ENCODE measurements around the gene PLCG2.
"Not testable (repeated sequence)": the region's sequence is repeated elsewhere in the genome, so short reads cannot be mapped to it uniquely, and the experiment has no call there.

The PLCG2 gene

DNA sequence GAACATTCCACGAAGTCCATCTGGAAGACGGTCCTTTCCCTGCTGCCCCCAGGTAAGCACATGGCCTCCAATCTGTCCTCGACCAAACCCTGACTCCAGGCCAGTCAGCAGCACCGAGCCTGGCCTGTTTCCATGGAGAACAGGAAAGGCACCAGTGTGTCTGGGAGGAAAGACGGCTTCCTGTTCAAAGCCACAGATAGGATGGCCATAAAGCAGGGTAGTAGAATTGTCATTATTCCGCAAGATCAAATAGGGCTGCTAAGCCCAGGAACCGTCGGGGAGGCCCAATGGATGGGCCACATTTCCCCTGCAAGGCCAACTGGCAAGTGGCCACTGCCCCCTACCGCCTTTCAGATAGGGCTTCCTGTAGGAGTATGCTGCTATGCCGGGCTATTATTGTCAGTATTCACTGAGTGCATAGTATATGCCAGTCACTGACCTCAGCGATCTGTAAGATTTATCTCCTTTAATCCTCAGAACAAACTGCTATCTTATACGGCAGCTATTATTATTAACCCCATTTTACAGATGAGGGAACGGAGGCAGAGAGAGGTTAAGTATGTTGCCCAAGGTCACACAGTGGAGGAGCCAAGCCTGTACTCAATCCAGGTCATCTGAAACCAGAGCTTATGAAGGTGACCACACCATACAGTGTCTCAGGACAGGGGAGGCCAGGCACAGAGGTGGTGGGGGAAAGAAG is 23.0 kb upstream of the PLCG2 start:
- no peak for DNase-seq

GRCh38 chr16:81756615-81757356 is 22.3 kb upstream of the PLCG2 start:
- no peak for DNase-seq

DNA sequence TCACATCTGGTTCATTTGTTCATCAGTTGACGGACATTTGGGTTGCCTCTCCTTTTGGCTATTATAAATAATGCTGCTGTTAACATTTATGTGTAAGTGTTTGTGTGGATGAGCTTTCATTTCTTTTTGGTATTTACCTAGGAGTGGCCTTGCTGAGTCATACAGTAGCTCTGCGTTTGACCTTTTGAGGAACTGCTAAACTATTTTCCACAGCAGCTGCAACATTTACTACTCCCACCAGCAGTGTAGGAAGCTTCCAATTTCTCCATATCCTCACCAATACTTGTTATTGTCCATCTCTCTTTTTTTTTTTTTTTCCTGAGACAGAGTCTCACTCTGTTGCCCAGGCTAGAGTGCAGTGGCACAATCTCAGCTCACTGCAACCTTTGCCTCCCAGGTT is 20.7 kb upstream of the PLCG2 start:
- DNase-seq, result no peak

- not testable (repeated sequence) for DNase-seq
Observed at GRCh38 chr16:81762322-81762721, 16.8 kb upstream of the PLCG2 start.

DNA sequence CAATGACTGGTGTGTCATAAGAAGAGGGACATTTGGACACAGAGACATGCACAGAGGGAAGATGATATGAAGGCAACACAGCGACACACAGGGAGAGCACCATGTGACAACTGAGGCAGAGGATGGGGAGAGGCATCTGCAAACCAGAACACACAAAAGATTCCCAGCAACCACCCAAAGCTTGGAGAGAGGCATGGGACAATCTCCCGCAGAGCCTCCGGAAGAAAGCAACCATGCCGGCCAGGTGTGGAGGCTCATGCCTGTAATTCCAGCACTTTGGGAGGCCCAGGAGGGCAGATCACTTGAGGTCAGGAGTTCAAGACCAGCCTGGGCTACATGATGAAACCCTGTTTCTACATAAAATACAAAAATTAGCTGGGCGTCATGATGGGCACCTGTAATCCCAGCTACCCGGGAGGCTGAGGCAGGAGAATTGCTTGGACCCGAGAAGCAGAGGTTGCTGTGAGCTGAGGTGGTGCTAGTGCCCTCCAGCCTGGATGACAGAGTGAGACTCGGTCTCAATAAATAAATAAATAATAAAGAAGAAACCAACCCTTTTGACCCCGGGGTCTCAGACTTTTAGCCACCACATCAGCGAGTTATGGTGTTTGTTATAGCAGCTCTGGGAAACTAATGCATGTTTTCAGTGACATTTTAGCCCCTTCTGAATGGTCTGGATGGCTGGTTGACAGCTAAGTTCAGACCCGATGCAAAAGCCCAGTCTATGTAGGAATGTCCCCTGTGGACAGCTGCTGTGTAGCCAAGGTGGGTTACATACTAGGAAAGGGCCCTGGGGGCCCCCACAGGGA is 13.8 kb upstream of the PLCG2 start:
- no peak for DNase-seq

DNA sequence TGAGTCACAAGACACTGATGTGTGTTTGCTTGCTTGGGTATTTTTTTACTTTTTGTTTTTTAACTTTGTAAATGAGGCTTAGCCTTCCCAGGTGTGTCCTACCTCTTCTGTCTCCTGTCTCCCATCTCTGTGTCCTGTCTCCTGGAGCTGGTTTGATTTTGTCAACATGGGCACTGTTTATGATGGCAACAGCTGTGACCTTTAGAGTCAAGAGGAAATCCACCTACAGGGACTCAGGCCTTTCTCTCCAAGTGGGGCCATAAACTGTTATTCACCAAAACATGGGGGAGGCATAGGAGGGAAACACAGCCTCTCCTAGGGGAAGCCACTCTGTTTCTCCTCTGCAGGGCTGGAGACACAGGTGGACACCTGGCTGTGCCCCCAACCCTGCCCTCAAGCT is 13.1 kb upstream of the PLCG2 start:
- DNase-seq, result no peak

DNA sequence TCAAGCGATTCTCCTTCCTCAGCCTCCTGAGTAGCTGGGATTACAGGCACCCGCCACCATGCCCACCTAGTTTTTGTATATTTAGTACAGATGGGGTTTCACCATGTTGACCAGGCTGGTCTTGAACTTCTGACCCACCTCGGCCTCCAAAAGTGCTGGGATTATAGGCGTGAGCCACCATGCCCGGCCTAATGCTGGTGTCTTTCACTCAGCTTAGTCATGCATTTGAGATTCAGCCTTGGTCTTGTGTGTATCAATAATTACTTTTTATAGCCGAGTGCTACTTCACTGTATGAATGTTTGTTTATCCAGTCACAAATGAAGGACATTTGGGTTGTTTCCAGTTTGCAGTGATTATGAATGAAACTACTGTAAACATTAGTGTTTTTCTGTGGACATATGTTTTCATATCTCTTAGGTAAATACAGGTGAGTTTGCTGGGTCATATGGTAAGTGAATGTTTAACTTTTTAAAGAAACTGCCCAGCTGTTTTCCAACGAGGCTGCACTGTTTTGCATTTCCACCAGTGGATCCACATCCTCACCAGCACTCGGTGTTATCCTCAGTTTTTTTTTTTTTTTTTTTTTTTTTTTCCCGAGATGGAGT is 11.0 kb upstream of the PLCG2 start:
- DNase-seq, result no peak

DNA sequence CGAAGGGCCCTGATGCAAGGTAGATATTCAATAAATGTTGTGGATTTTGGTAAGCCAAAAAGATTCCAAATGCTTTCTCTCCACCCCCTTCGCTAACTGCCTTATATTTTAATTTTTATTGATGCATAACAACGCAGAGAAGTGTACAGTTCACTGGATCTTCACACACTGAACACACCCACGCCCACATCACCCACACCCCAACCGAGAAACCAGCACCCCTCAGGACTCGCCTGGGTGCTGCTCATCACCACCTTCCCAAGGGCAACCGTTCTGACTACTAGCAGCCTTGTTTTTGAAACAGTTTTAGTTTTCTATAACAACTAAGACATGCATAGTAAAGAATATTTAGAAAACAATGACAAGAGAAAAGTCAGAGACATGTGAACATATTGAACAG is 9.1 kb upstream of the PLCG2 start:
- DNase-seq, result no peak

DNA sequence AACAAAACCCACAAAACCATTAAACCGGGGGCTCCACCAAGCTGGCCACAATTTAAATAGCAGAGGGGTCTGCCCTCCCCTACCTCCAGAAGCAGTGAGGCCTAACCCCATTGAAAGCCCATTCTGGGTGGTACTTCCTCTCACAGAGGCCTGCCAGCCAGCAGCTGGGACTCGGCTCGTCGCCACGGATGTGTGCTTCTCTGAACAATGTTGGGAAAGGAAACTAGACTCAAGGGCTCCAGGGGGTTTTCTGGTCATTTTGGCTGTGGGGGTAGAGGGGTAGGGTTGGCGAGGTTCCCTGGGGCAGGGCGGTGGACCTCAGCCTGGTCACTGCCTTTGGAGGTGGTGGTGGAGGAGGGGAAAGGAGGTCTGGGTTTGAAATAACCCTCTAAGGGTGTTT is 4.7 kb upstream of the PLCG2 start:
- no peak for DNase-seq

GRCh38 chr16:81775570-81775969 is 3.5 kb upstream of the PLCG2 start:
- no peak for DNase-seq

- no peak for DNase-seq
Observed at GRCh38 chr16:81778231-81778630, 860 bp upstream of the PLCG2 start.

DNA sequence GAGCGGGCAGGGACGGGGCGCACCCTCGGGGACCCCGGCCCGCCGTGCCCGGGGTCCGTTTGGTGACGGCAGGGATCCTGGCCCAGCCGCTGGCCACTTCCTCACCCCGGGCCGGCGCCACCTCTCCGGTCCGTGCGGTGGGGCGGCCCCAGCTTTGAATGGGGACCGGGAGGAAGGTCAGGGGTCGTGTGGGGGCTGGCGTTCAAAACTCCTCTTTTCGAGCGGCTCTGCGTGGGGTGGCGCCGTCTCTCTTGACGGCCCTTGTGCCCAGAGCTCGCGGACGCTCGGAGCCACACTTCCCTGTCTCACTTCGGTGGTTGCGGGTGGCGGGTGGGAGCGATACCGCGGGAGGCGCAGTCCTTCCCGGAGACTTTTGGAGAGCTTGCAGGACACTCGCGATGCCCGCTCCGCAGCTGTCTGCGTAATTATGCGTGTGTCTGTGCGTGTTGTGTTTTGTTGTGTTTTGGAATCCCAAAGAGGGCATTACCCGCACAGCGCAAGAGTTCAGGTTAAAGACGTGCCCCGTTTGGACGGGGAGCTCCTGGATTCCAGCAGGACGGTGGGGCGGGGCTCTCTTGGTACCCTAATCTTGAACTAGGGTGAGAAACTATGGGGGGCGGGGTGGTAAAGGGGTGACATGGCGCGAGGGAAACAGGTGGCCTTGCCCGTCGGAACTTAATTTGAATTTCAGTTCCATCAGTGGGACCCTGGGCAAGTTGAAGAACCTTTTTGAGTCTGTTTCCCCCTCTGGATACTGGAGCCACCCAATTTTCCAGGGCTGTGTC is 637 bp downstream of the PLCG2 start:
- no peak for DNase-seq

GRCh38 chr16:81780350-81780749 is 1.3 kb downstream of the PLCG2 start:
- no peak for DNase-seq

DNA sequence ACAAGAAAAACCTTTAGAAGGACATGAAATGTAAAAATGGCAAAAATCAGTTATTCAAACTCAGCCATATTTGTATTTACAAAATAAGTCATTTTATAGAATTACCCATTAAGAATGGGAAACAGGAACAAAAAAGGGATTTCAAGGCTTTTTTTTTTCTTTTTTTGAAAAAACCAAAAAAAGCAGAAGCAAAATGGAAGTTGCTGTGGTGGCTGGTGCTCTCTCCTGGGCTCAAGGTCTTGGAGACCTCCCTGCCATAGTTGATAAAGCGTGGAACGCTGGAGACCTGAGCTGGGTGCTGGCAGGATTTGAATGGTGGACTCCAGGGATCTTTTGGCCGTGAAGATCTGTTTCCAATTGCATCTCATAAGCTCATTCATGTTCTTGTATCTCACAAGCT is 3.1 kb downstream of the PLCG2 start:
- DNase-seq, result no peak

DNA sequence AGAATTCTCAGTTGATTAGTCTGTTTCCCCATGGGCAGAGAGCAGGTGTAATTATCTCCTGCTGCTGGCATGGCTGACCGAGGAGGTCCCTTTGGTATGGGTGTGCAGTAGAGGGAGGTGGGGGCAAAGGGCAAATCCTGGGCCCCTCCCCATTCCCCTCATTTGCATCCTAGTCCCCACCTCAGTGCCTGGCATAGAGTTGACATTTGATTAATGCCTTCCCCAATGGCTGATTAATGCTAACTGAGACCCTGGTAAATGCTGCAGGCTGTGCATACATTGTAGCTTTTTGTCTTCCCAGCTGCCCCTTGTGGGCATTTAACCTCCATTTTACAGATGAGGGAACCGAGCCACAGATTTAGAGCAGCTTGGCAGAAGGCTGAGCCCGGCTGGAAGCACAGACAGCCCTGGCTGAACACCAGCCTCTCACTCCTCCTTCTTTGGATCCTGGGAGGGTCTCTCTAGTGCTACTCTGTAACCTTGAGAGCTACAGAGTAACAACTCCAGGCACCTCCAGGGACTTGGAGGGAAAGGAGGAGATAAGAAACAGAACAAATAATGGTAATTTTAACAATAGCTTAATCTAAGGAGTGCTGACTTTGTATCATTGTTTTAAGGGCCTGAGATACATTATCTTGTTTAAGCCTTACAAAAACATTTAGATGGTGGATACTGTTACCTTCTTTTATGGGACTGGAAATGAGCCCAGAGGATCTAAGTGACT is 5.1 kb downstream of the PLCG2 start:
- DNase-seq, result no peak

DNA sequence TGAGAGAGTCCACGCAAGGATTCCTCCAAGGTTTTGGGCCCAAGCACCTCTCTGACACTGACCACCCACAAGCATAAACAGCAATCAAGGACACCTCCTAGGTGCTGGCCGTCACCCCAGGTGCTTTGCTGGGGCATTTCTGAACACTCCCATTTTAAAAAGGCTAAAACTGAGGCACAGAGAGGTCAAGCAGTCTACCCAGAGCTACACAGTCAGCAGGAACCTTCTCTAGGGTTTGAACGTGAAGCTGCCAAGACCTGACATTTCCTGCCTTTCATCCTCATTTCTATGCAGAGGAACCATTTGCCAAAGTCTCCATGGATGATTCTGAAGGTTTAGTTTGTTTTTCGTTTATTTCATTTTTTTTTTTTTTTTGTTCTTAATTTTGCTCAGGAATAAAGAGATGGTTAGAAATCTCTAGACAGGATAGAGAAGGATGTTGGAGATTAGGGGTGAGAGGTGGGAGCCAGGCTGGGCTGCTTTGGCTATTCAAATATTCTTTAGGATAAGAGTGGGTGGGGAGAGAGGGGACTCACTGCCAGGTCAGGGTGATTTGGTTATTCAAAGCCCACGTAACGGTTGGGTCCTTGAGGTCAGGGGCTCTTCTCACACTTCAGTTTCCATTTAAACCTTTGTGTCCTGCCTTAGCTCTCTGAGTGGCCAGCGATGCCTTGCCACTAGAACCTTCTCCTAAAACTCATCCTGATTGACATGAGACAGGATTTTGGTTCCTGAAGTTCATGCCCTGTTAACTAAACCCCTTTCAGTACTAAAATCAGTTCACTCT is 6.2 kb downstream of the PLCG2 start:
- DNase-seq, result no peak

DNA sequence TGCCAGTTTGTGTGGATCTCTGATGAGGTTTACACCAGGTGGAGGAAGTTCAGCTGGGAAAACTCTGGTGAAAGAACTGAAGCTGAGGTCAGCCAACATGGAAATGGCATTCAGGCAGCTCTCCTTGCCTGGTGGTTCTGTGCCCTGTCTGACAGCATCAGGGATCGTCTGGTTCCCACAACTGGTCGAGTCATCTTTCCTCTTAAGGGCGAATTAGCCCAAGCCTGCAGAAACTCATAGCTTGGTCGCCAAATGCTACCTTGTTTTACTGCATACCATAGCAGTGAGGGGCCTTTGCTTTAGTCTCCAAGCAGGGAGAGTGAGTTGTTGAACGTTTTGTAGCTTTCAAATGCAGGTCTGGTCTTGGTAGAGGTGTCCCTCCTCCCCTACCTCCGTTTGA is 7.2 kb downstream of the PLCG2 start:
- no peak for DNase-seq

DNA sequence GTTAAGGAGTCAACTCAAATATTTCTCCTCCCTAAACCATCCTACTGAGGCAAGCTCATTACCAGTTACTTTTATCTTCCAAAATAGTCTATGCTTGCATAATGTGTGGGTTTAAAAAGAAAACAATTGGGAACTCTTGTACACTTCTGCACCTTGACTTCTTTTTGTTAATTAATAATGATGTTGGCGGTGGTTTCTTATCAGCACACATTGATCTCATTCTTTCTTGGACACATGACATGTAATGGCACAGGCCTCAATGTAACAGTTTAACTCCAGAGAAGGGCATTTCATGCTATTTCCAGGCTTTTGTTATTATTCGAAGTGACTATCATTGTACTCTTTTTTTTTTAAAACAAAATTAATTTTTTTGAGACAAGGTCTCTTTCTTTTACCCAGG is 7.8 kb downstream of the PLCG2 start:
- no peak for DNase-seq

DNA sequence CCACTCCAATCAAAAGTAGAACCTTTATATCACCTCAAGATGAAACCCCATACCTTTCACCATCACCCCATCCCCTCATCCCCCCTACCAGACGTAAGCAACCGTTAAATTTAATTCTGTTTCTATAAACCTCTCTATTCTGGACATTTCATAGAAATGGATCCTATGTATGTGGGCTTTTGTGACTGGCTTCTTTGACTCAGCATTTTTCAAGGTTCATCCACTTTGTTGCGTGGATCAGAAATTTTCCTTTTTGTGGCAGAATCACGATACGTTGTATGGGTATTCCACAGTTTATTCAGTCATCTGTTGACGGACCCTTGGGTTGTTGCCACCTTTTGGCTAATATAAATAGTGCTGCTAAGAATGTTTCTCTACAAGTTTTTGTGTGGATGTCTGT is 8.6 kb downstream of the PLCG2 start:
- no peak for DNase-seq

DNA sequence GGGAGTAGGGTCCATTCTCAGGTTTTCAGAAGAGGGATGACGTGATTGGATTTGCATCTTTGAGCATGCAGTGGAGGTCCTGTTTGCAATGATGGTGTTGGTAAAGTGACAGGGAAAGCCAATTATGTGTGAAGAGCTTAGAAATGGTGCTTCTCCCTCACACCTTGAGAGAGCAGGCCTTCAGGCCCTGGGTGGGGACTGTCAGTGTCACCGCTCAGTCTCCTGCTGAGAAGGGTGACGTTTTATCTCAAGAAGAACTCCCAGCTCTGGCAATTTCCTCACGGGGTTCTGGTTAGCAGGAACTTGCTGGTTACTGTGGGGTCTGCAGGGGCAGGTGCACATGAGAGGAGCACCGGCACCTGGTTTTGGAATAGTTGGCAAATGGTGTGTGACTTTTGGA is 11.2 kb downstream of the PLCG2 start:
- DNase-seq, result no peak

GRCh38 chr16:81790830-81791435 is 11.8 kb downstream of the PLCG2 start:
- DNase-seq, result no peak
